Activated CD4-positive, alpha-beta T cell treated with anti-CD3 and anti-CD28 coated beads, Interleukin-2, amount 50 U/mL, for 4 hours (primary cell): ENCODE data around the gene KRTAP1-1.
"Not testable (repeated sequence)": the region's sequence is repeated elsewhere in the genome, so short reads cannot be mapped to it uniquely, and the experiment has no call there.

ENCODE experiments used
- DNase-seq, 2 experiments: peaks; one replicate each; pipeline ENCODE4 v3.0.0-alpha.2; 2020

KRTAP1-1 gene

GRCh38 chr17:41054556-41054955, 13.3 kb upstream of the KRTAP1-1 start:
- not testable (repeated sequence) for DNase-seq

- DNase-seq, result no peak
Observed at GRCh38 chr17:41054025-41054424, 12.8 kb upstream of the KRTAP1-1 start.

- no peak for DNase-seq
Observed at GRCh38 chr17:41052566-41052965, 11.3 kb upstream of the KRTAP1-1 start.

GRCh38 chr17:41049110-41049509, 7.9 kb upstream of the KRTAP1-1 start:
- no peak for DNase-seq

GRCh38 chr17:41048441-41048840, 7.2 kb upstream of the KRTAP1-1 start:
- no peak for DNase-seq

GRCh38 chr17:41046735-41047465, 5.7 kb upstream of the KRTAP1-1 start, which contains the start of gene KRTAP2-1:
TSS of gene KRTAP2-1 (minus strand) at chr17:41047316. CDS start at chr17:41047267, 49 bp downstream.
- DNase-seq, result not testable (repeated sequence)

- no peak for DNase-seq
Observed at GRCh38 chr17:41042953-41043352, 1.7 kb upstream of the KRTAP1-1 start.

GRCh38 chr17:41037853-41038350, 3.3 kb downstream of the KRTAP1-1 start:
- no peak for DNase-seq

- DNase-seq, result not testable (repeated sequence)
Observed at GRCh38 chr17:41034346-41034935, 6.8 kb downstream of the KRTAP1-1 start, which contains the start of gene KRTAP1-3. TSS of gene KRTAP1-3 (minus strand) at chr17:41034874. CDS start at chr17:41034821, 53 bp downstream.

GRCh38 chr17:41029633-41030245, 11.5 kb downstream of the KRTAP1-1 start, which contains the start of gene KRTAP1-4:
TSS of gene KRTAP1-4 (minus strand) at chr17:41030195. CDS start at chr17:41030078, 117 bp downstream.
- DNase-seq, result no peak

- DNase-seq, result no peak
Observed at GRCh38 chr17:41026715-41027471, 14.4 kb downstream of the KRTAP1-1 start, which contains the start of gene KRTAP1-5. TSS of gene KRTAP1-5 (minus strand) at chr17:41027208. CDS start at chr17:41027155, 53 bp downstream.

GRCh38 chr17:41024697-41025096, 16.6 kb downstream of the KRTAP1-1 start:
- no peak for DNase-seq

GRCh38 chr17:41020336-41020735, 20.9 kb downstream of the KRTAP1-1 start:
- DNase-seq, result no peak

- DNase-seq, result no peak
Observed at GRCh38 chr17:41019415-41019814, 21.8 kb downstream of the KRTAP1-1 start.

GRCh38 chr17:41018541-41018940, 22.7 kb downstream of the KRTAP1-1 start:
- no peak for DNase-seq

- DNase-seq, result no peak
Observed at GRCh38 chr17:41016578-41017215, 24.6 kb downstream of the KRTAP1-1 start.

- no peak for DNase-seq
Observed at GRCh38 chr17:41015454-41015853, 25.8 kb downstream of the KRTAP1-1 start.

GRCh38 chr17:41013606-41014005, 27.6 kb downstream of the KRTAP1-1 start:
- no peak for DNase-seq

GRCh38 chr17:41013181-41013580, 28.1 kb downstream of the KRTAP1-1 start:
- no peak for DNase-seq

GRCh38 chr17:41012326-41013120, 28.7 kb downstream of the KRTAP1-1 start:
- no peak for DNase-seq

GRCh38 chr17:41010441-41010840, 30.8 kb downstream of the KRTAP1-1 start:
- no peak for DNase-seq
